Measurements from ENCODE around the gene MYH14. TPM values are rescaled to one million over a fixed set of nuclear protein-coding genes. Genes with fewer than 3 reads are reported as not detected.

Gene MYH14
- total RNA-seq, 1 donor from 2014 or later, result 60.6 TPM

DNA sequence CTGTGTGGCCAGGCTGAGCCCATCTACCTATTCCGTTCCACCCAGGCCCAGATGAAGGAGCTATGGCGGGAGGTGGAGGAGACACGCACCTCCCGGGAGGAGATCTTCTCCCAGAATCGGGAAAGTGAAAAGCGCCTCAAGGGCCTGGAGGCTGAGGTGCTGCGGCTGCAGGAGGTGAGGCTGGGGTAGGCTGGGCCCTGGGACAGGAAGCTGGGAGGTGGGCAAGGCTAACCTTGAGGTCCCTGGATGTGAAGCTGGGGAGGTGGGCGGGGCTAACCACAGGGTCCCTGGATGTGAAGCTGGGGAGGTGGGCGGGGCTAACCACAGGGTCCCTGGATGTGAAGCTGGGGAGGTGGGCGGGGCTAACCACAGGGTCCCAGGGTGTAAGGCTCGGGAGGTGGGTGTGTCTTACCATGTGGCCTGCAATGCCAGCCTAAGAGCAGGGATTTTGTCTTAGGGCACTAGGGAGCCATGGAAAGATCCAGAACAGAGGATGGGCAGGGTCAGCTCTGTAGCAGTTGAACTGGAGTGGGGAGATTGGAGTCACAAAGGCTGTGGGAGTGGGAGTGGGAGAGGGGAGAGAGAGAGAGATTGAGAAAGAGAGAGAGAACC is 88.9 kb downstream of the MYH14 start:
- DNase-seq, result no peak

DNA sequence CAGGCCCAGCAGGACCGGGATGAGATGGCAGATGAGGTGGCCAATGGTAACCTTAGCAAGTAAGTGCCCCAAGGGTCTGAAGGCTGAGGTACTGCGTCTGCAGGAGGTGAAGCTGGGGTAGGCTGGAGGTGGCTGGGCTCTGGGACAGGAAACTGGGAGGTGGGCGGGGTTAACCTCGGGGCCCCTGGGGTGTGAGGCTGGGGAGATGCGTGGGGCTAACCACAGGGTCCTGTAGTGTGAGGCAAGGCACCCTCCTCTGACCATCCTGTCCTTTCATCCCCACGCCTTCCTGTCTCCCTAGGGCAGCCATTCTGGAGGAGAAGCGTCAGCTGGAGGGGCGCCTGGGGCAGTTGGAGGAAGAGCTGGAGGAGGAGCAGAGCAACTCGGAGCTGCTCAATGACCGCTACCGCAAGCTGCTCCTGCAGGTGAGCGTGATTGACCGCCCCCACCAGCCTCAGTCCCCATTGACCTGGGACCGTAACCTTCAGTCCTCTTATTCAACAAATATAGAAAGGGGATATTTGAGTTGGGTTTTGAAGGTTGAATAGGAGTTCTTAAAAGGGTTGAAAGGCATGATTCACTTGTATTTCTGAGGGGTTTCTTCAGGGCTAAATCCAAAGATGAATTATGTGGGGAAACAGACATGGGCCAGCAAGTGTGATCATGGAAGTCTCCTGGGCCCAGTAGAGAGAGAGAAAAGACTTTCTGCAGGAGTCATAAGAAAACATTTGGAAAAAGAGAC is 90.0 kb downstream of the MYH14 start:
- no peak for DNase-seq

DNA sequence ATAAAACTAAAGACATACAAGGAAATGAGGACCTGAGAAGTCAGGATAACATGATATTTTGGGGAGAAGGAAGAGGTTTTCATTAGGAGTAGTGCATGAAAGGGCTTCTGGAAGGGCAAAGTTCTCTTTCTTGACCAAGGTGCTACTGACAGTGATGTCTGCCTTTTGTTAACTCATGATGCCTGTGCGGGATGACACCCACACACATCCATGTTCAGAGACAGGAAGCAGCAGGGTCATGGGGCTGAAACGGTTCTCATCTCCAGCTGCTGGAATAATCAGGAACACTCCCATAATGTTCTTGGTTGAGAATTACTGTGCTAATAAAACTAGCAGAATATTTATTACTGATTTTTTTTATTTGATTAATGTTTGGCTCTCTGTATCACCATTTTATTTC is 96.6 kb downstream of the MYH14 start:
- no peak for DNase-seq

DNA sequence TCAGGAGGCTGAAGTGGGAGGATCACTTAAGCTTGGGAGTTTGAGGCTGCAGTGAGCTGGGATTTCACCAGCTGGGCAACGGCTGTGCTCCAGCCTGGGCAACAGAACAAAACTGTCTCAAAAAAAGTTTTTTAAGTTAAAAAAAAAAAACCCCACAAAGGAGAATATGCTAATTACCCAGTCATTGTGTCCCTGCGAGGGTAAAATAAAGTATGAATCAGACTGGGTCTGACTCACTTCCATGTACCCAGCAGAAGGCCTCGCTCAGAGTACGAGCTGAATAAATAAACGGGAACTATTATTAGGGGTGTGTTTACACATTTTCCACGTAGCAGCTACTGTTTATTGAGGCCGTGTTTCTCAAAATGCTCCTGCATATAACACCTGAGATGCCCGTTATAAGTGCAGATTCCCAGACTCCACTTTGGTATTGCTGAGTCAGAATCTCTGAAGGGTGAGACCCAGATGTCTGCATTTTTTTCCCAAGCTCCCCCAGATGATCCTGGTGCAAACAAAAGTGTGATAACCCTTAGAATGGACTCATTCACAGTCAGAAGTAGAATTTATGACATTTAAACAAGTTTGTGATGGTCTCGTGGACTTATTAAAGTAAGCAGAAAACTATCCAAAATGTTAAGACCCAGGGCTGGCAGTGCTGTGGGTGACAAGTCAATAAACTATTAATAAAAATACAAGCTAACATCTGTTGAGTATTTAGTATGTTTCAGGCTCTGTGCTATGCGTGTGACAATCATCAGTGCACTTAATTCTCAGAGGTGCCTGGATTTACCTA is 97.6 kb downstream of the MYH14 start:
- no peak for DNase-seq

DNA sequence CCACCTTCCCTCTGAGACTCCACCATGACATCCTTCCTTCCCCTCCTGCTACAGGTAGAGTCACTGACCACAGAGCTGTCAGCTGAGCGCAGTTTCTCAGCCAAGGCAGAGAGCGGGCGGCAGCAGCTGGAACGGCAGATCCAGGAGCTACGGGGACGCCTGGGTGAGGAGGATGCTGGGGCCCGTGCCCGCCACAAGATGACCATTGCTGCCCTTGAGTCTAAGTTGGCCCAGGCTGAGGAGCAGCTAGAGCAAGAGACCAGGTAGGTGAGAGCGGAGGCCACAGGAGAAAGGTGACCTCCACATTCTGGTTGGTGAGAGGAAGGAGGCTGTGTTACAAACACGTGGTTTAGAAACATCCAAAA is 98.2 kb downstream of the MYH14 start:
- no peak for DNase-seq

DNA sequence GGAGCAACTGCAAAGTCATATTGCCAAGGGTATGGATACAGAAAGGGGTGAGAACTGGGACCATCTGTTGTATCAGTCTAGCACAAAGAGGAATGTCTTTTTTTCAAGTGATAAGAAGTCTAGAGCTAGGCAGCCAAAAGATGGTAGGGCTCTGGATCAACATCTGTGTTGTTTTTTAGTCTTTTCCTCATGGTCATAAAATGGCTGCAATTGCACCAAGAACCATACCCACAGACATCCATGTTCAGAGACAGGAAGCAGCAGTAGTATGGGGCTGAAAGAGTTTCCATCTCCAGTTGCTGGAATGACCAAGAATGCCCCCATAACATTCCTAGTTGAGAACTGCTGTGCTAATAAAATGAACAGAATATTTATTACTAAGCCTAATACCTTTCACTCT is 100.1 kb downstream of the MYH14 start:
- no peak for DNase-seq

DNA sequence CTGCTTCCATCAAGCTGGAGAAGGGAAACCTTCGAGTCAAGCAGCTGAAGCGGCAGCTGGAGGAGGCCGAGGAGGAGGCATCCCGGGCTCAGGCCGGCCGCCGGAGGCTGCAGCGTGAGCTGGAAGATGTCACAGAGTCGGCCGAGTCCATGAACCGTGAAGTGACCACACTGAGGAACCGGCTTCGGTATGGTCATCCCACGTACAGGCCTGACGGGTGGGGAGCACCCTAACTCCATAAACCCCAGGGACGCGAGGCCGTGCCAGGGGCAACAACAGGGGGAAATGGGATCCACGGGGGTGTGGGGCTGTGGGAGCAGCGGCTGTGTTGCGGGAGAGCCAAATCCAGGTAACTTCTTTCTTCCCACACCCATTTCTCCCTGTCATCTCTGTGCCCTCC is 105.6 kb downstream of the MYH14 start:
- DNase-seq, result no peak

DNA sequence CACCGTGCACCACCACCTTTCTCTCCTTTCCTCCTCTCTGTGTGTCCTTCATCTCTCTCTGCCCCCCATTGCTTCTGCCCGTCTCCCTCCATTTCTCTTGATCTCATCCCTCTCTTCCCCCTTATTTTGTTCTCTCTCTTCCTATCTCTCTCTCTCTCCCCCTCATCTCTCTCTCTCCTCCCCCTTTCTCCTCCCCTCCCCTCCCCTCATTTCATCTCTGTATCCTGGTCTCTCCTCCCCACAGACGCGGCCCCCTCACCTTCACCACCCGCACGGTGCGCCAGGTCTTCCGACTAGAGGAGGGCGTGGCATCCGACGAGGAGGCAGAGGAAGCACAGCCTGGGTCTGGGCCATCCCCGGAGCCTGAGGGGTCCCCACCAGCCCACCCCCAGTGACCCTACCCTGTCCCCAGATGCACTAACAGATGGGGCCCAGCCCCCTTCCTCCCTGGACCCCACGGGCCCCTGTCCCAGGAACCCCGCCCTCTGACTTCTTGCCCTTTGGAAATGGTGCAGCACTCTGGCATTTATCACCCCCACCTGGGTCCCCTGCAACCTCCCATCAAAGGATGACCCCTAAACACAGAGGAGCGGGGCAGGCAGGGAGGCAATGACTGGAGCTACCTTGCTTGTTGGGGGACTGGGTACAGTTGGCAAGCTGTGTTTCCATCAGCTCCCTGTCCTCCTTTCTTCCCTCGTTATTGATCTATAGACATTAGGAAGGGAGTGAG is 106.1 kb downstream of the MYH14 start:
- no peak for DNase-seq

DNA sequence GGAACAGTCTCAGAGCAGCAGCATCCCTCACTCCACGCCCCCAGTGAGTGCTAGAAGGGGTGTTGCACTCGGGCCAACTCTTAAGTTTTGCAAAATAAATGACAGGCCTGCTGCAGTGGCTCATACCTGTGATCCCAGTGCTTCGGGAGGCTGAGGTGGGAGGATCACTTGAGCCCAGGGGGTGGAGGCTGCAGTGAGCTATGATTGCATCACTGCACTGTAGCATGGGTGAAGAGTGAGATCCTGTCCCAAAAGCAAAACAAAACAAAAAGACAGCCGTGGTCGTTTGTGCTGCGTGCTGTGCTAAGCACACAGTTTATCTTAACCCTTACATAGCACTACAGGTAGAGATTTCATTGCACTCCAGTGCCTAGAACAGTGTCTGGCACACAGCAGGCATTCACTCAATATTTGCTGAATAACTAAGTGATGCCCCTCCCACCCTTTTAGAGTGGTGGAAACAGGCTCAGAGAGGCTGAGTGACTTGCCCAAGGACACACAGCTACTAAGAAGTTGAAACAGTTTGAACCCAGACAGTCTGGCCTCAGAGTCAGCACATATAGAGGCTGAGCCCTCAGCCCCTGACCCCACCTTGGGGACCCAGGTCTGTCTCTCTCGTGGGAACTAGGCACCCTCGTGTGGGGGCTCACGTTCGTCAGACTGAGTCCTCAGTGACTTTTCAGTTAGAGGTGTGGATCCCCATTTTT is 107.5 kb downstream of the MYH14 start:
- no peak for DNase-seq

DNA sequence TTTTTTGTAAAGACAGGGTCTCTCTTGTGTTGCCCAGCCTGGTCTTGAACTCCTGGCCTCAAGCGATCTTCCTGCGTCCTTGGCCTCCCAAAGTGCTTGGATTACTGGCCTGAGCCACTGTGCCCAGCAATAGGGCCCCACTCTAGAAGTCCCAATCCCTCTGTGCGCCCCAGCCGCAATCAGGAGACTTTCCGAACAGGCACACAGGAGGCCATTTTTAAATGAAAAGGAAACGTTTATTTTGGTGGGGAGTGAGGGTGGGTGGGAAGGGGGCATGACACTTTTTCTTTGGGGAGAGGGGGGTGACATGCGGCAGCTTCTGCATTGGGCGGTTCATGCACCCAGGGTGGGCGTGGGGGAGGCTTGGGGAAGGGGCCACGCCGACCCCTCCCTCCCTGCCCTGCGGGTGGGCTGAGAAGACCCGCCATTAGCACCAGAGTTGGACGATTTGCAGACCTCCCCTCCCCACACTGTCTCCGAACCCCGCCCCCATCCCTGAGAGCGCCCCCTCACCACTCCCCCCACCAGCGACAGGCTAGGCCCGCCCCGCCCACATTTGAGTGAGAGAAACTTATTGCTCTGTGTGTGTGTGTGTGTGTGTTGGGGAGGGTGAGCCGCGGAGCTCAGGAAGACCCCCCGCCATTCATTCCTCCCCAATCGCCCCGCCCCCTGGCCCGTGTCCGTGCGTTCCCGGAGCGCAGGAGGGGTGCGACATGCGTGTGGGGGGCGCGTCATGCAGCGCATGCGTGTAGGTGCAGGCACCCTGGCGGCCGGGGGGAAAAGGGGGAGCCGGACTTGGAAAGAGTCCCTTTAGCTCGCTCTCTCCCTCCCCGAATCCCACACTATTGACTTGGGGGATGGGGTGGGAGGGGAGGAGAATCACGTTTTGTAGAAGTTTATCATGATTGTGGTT is 108.6 kb downstream of the MYH14 start:
- peak; percentile 39 for DNase-seq

DNA sequence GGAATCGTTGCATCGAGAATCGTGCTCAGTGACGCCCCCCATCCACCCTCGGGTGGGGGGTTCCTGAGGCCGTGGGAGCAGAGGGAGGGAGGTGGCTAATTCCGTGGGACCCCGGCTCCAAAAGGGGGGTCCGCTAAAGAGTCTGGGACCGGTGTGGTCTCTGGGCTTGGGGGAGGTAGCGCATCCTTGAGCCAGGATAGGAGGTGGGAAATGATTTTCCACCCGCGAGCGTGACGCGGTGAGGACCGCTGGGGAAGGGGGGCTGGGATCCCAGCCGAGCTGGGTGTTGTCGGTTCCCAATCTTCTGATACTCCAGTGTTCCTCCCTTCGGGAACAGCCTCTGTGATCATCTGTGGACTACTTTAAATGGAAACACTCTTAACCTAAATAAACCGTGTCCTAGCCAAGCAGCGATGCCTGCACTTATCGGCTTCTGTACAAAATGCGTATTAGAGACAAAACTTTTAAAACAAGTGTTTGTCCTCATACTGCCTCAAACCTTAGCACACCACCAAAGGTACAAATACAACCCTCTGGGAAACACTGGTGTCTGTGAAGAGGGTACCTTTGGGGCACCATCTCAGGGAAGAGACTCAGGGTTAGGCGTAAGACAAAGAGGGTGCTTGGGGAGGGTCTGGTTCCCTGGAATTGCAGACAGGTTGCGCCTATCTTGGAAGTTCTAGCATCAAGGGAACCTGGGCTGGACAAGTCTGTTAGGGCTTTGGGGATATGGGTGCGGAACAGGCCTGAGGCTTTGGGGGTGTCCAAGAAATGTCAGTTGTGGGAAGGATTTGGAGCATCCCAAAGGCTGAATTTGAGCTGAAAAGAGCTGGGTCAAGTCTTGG is 109.8 kb downstream of the MYH14 start:
- DNase-seq, result no peak

DNA sequence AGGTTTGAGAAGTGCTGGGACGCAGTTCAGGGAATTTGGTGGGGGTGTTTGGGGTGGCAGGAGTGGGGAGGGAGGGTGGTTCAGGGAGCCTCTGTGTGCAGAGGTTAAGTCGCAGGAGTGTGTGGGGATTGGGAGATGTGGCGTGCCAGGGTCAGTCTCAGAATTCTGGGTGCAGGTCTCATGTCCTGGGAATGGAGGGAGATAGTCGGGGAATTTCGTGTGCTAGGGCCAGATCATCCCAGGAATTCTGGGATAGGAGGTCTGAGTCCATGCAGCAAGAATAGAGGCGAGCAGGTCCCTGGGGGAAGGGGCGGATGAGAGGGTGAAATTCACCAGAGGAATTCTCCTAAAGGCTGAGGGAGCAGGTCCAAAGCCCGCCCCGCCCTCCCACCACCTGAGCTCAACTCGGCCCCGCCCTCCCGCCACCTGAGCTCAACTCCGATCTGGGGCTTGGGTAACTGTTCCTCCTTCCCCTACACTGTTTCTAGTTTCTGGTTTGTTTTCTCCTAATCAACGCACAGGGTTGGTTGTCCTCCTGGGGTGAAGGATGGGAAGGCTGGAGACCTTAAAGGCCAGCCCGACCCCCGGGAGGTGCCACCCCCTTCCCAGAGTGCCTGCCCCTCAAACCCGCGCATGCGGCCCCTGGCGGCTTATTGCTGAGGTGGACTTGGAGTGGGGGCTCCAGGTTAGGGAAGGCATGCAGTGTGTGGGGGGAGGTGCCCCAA is 110.6 kb downstream of the MYH14 start:
- DNase-seq, result no peak

DNA sequence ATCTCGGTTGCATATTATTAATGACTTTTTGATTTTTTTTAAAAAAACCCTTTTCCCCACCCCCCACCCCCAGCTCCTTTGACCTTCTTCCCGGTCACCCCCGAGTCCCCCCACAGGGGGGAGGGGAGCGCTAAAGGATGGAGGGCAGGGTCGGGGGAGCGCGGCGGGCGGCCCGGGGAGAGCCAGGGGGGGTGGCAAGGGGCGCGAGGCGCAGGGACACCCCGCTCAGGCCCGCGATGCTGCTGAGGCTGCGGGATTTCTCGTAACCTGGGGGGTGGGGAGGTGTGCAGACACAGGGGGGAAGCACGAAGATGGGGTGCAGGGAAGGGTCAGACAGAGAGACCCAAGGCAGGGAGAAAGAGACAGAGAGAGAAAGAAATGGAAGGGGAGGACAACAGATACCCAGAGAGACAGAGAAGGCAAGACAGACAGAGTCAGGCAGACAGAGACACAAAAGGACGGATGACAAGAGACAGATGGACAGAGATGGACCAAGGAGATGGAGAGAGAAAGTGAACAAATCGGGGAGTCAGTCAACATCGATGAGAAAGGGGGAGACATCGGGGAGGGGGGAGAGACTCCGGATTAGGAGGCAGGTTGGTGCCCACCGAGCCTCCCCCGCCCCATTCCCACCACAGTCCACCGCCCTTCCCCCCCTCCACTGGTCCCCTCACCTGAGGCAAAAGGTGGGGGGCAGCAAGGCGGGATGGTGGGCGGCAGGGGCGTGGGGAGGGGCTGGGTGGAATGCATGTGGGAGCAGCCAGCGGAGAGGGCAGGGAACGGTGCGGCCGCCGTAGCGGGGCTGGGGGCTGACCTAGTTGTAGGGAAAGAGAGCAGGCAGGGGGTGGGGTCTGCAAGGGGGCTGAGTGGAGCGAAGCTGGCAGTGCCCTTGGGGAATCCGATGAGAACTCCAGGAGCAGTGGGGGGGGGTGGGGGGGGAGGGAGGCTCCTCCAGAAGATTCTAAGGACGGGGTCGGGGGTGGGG is 111.6 kb downstream of the MYH14 start:
- DNase-seq, result no peak

DNA sequence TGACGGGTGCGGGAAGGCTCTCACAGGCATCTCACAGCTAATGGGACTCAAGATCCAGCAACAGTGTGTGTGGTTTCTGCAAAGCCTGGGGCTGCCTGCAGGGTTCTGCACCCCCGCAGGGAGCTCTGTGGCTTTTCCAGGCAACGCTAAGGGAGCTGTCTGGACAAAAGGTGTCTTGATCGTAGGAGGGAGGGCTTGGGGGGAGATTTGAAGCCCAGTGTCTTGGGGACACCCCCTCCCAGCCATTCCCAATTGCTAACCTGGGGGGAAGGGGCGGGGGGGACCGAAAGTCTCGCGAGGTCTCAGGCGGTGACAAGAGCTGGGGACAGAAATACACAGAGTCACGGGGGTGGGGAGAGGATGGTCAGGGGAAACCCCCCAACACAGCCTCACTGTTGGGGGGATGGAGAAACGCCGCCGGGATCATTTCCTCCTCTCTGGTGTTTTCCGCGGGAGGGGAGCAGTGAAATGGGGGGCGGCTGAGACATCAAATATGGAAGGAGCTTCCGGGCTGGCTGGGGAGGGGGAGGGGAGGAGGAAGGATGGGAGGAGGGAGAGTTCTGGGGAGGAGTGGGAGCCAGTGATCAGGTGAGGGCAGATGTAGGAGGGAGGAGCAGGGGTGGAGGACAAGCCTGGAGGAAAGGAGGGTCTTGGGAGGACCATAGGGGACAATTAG is 112.5 kb downstream of the MYH14 start:
- DNase-seq, result no peak

DNA sequence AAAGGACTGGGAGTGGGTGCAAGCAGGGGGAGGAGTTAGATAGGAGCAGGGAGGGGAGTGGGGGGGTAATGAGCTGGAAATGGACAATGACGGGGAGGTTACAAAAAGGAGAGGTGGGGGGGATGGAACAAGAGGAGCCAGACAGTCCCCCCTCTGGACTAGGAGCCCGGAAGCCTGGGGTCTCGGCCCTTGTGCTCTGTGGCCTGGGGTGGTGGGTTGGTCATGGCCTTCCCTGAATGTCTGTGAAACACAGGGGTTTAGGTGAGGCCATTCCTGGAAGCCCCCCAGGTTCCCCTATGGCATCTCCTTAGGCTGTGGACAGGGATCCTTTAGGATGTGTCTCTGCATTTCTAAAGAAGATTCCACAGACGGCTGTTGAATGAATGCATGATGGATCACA is 113.7 kb downstream of the MYH14 start:
- no peak for DNase-seq

DNA sequence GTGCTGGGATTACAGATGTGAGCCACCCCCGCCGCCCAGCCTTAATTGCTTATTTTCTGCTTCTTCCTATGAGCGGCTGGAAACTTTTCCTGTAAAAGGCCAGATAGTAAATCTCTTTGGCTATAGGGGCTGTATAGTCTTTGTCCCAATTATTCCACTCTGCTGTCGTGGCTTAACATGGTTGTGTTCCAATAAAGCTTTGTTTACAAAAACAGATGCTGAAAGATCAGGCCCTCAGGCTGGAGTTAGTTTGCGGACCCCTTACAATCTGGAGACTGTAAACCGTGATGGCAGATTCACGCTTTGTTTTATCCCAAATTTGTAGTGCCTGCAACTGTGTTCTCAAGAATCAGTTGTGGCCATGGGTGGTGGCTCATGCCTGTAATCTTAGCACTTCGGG is 115.0 kb downstream of the MYH14 start:
- DNase-seq, result no peak

DNA sequence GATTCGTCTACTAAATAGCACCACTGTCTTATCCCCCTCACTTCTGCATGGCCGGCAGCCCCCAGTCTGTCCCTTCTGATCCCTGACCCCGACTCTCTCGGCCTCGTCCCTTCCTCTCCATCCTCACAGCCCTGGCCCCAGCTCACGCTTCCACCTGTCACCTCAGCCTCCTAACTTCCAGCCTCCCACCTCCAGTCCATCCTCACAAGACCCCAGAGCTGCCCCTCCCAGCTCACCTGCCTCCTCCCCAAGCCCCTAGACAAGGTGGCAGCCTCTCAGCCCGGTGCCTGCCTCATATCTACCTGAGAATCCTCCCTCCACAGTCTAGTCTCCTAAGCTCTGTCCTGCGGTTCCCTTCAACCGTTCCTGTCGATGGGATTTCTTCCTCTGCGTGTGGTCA is 115.7 kb downstream of the MYH14 start:
- no peak for DNase-seq

DNA sequence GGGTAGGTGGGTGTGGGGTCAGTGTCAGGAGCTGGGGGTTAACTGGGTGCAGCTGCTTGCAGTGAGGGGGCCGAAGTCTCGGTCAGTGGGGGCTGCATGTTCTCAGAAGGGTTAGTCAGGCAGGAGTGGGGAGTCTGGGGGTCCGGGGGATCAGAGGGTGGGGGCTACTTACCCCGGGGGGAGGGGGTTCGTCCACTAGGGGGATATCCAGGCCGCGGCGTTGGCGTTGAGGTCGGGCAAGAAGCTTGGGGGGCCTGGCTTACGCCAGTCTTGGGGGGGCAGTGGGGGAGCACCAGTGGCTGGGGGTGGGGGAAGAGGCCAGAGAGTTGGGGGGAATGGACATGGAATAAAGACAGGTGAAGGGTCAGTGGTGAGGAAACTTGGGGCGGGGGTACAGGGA is 116.6 kb downstream of the MYH14 start:
- DNase-seq, result no peak
